NB4 (cell line): ENCODE measurements around the gene SMYD3.

Source experiments
- POLR2A ChIP-seq: IDR thresholded peaks from 2 replicates; pipeline ENCODE4 v1.6.1; 2011; ENCODE audit warnings: mild to moderate bottlenecking; ENCODE audit not compliant: insufficient read length; ENCODE audit errors: extremely low read depth
- TF ChIP-seq, protein P1 (sequence below): IDR thresholded peaks from one replicate; pipeline ENCODE4 v1.5.1; 2012; ENCODE audit warnings: low read depth, low read length
- TF ChIP-seq, protein P2 (sequence below): IDR thresholded peaks from 2 replicates; pipeline ENCODE4 v1.6.1; 2011; ENCODE audit warnings: low read depth, low read length

DNA sequence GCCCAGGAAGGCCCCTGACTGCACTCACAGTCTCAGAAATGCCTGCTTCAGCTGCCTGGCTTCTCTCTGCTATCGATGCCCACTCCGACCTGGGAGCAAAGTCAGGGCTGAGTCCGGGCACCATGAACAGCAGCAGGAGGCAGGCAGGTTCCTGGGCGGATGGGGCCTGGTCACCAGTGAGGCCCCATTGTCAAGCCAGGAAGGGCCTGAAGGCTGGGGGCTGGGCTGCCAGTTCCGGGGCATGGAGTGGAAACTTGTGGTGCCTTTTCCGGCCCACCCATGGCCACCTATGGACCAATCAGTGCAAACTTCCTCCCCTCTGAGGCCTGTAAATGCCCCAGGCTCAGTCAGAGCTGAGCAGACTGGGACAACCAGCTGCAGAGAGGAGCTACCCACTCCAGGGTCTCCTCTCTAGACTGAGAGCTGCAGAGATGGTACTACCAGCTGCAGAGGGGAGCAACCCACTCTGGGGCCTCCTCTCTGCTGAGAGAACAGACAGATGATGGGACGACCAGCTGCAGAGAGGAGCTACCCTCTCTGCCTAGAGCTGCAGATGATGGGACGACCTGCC is 286.5 kb downstream of the SMYD3 start:
- TF ChIP-seq, protein P1, sequence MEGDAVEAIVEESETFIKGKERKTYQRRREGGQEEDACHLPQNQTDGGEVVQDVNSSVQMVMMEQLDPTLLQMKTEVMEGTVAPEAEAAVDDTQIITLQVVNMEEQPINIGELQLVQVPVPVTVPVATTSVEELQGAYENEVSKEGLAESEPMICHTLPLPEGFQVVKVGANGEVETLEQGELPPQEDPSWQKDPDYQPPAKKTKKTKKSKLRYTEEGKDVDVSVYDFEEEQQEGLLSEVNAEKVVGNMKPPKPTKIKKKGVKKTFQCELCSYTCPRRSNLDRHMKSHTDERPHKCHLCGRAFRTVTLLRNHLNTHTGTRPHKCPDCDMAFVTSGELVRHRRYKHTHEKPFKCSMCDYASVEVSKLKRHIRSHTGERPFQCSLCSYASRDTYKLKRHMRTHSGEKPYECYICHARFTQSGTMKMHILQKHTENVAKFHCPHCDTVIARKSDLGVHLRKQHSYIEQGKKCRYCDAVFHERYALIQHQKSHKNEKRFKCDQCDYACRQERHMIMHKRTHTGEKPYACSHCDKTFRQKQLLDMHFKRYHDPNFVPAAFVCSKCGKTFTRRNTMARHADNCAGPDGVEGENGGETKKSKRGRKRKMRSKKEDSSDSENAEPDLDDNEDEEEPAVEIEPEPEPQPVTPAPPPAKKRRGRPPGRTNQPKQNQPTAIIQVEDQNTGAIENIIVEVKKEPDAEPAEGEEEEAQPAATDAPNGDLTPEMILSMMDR = no peak
- TF ChIP-seq POLR2A = no peak
- TF ChIP-seq, protein P2, sequence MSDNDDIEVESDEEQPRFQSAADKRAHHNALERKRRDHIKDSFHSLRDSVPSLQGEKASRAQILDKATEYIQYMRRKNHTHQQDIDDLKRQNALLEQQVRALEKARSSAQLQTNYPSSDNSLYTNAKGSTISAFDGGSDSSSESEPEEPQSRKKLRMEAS = no peak
